ENCODE data around the gene COL28A1. TPM values are rescaled to one million over a fixed set of nuclear protein-coding genes. Genes with fewer than 3 reads are reported as not detected.

COL28A1 gene
- total RNA-seq, 1 donor from 2014 or later = 2.0 TPM

DNA sequence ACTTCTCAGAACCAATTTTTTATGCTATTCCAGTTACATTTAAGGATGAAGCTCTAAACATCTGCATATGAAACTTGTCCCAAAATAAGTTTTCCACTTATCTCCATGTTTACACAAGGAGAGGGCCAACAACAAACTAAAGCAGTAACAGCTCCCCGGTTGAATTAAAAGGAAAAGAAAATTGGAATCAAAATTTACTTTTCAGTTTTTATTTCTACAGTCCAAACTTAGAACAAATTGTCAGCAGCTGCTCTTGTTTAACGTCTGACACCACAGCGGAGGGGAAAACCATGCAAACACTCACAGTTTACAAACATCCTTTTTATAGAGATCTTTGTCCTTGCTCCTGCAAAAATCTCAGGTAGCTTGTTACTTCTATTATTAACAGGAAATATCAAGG lies 101.3 kb downstream of the COL28A1 start:
- Histone ChIP-seq H3K4me3 (no peak overlapping the region), H3K27me3 (ENCODE audit: low read depth) (no peaks in the 10 kb centered on the region), H3K9me3 (no peaks in the 10 kb centered on the region), H3K36me3 (no peaks in the 10 kb centered on the region), H3K4me1 (no peaks in the 10 kb centered on the region), H3K27ac (no peak overlapping the region)
- ATAC-seq = no peak
- TF ChIP-seq, protein P1, sequence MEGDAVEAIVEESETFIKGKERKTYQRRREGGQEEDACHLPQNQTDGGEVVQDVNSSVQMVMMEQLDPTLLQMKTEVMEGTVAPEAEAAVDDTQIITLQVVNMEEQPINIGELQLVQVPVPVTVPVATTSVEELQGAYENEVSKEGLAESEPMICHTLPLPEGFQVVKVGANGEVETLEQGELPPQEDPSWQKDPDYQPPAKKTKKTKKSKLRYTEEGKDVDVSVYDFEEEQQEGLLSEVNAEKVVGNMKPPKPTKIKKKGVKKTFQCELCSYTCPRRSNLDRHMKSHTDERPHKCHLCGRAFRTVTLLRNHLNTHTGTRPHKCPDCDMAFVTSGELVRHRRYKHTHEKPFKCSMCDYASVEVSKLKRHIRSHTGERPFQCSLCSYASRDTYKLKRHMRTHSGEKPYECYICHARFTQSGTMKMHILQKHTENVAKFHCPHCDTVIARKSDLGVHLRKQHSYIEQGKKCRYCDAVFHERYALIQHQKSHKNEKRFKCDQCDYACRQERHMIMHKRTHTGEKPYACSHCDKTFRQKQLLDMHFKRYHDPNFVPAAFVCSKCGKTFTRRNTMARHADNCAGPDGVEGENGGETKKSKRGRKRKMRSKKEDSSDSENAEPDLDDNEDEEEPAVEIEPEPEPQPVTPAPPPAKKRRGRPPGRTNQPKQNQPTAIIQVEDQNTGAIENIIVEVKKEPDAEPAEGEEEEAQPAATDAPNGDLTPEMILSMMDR (IDR thresholded peaks at IDR 0.05) = no peak
- intact Hi-C loops (cut with DNase I) = no loop called here
- no peak for DNase-seq

DNA sequence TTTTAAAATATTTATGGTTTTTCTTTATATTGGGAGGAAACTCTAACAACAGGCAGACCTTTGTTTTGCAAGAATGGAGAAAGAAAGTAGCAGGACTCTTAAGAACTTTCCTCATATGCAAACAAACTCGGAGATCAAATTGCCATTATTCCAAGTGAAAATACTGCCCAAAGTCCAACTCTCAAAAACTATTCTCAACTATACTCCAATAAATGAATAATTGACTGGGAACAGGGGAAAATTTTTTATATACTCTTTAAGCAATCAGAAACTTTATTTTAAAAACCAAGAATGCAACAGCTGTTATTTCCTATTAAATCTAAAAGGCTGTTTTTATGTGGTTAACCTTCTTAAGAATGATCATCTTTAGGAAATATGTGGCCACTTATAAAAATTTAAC lies 101.9 kb downstream of the COL28A1 start:
- DNase-seq (no peak), ATAC-seq (no peak)
- no peaks in the 10 kb centered on the region for H3K9me3 ChIP-seq
- intact Hi-C loops (cut with DNase I) = no loop called here
- no peak overlapping the region for H3K4me3 ChIP-seq
- no peak overlapping the region for H3K27ac ChIP-seq
- H3K27me3 ChIP-seq (ENCODE audit: low read depth) = no peaks in the 10 kb centered on the region
- no peaks in the 10 kb centered on the region for H3K4me1 ChIP-seq
- TF ChIP-seq, protein P1 (IDR thresholded peaks at IDR 0.05) = no peak
- H3K36me3 ChIP-seq = no peaks in the 10 kb centered on the region

DNA sequence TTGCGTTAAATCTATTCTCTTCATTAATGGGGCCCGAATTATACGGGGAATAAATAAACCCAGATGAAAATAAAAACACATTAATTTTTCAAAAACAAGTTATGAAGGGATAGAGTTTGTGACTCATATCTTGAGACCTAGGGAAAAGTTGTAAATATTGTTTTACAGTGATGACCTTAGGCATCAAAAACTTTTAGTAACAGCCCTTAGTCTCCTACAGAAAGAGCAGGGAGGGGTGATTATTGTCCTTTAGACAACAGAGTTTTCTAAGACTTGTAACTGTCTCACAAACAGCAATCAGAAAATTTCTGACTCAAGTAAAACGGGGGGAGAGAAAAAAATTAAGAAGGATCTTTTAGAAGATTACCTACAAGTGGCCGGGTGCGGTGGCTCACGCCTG lies 102.7 kb downstream of the COL28A1 start:
- DNase-seq (no peak), ATAC-seq (no peak)
- H3K36me3 ChIP-seq = no peaks in the 10 kb centered on the region
- no peak overlapping the region for H3K27ac ChIP-seq
- H3K27me3 ChIP-seq (ENCODE audit: low read depth) = no peaks in the 10 kb centered on the region
- no peaks in the 10 kb centered on the region for H3K9me3 ChIP-seq
- no peaks in the 10 kb centered on the region for H3K4me1 ChIP-seq
- TF ChIP-seq, protein P1 (IDR thresholded peaks at IDR 0.05) = no peak
- intact Hi-C loops (cut with DNase I) = no loop called here
- no peak overlapping the region for H3K4me3 ChIP-seq

DNA sequence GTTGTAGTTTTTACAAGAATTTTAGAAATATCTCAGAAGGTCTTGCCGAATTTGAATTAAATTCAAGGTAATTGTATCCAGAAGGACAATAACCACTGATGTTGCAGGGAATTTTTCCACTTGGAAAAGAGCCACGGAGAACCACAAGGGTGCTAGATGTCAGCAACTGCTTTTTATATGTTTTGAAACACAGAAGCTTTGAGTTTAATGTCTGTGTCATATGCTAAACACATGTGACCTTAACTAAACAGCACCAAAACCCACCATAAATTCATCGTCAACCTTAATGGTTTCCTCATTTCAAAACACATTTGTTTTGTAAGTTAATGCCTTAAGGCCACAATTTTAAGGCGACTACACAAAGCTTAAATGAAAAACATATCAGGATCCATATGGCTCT lies 106.9 kb downstream of the COL28A1 start:
- ATAC-seq = no peak
- Histone ChIP-seq H3K36me3 (no peaks in the 10 kb centered on the region), H3K27me3 (ENCODE audit: low read depth) (no peaks in the 10 kb centered on the region), H3K27ac (no peak overlapping the region), H3K4me3 (no peak overlapping the region), H3K4me1 (no peaks in the 10 kb centered on the region), H3K9me3 (no peaks in the 10 kb centered on the region)
- intact Hi-C loops (cut with DNase I) = no loop called here
- TF ChIP-seq, protein P1 (IDR thresholded peaks at IDR 0.05) = no peak
- DNase-seq = no peak

DNA sequence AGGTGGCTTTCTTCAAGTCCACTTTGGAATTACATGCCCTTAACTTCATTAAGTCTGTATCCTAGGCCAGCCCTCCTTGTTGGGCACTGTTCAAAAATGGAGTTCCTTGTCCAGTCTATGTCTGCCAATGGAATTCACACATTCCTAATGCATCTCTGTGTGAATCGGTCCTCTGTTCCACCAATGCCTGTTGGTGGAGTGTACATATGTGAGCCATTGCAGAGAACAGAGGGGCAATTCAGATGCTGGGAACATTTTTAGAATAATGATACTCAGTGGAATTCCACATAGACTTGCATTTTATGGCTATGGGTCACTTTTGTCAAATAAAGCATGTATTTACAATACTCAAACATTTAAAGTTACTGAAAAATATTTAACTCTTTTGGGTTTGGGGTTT lies 108.3 kb downstream of the COL28A1 start:
- Histone ChIP-seq H3K27me3 (ENCODE audit: low read depth) (no peaks in the 10 kb centered on the region), H3K27ac (no peak overlapping the region), H3K36me3 (no peaks in the 10 kb centered on the region), H3K4me3 (no peak overlapping the region), H3K9me3 (no peaks in the 10 kb centered on the region), H3K4me1 (no peaks in the 10 kb centered on the region)
- ATAC-seq (no peak), DNase-seq (no peak)
- TF ChIP-seq, protein P1 (IDR thresholded peaks at IDR 0.05) = no peak
- intact Hi-C loops (cut with DNase I) = no loop called here

DNA sequence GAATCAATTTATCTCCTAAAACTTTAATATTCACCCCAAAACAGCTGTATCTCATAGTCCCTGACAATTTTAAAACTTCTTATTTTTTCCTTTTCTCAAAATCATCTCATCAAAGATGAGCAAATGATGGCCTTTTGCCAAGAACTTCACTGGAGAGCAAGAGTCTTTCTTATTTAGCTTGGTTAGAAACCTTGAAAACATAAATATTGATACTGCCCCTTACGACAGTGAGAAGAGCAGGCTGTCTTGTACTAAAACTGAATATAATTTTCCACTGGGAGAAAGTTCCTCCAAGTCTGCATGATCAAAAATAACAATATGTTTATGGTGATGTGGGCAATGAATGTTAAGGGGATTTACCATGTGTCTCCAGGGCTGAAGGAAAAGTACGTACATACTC lies 109.0 kb downstream of the COL28A1 start:
- DNase-seq (no peak), ATAC-seq (no peak)
- H3K4me3 ChIP-seq = no peak overlapping the region
- H3K4me1 ChIP-seq = no peaks in the 10 kb centered on the region
- no peaks in the 10 kb centered on the region for H3K27me3 ChIP-seq (ENCODE audit: low read depth)
- TF ChIP-seq, protein P1 (IDR thresholded peaks at IDR 0.05) = no peak
- H3K27ac ChIP-seq = no peak overlapping the region
- intact Hi-C loops (cut with DNase I) = no loop called here
- H3K36me3 ChIP-seq = no peaks in the 10 kb centered on the region
- no peaks in the 10 kb centered on the region for H3K9me3 ChIP-seq

Measured in lower lobe of right lung (tissue), 2 donors.